Hepatocyte (in vitro differentiated cells): ENCODE measurements around the gene MICAL3. TPM values are rescaled to one million over a fixed set of nuclear protein-coding genes. Genes with fewer than 3 reads are reported as not detected.

Source experiments
- DNase-seq: peaks from one replicate; pipeline ENCODE4 v3.0.0-alpha.2; 2016; ENCODE audit warnings: low spot score
- H2AFZ ChIP-seq: fragments of 200-600 bp; sonication (generic); 2 replicates; pipeline ENCODE4 v1.6.0; 2016; ENCODE audit warnings: antibody characterized with exemption, mild to moderate bottlenecking
- H3K27ac ChIP-seq: fragments of 200-600 bp; sonication (generic); 2 replicates; pipeline ENCODE4 v1.5.1; 2016; ENCODE audit warnings: mild to moderate bottlenecking
- H3K27me3 ChIP-seq: fragments of 200-600 bp; sonication (generic); 2 replicates; pipeline ENCODE4 v1.6.1; 2016
- H3K36me3 ChIP-seq: fragments of 200-600 bp; sonication (generic); replicated peaks from 2 replicates; pipeline ENCODE4 v1.5.1; 2016; ENCODE audit warnings: low read depth; ENCODE audit not compliant: insufficient read depth
- H3K4me1 ChIP-seq: fragments of 200-600 bp; sonication (generic); 2 replicates; pipeline ENCODE4 v1.5.1; 2016; ENCODE audit warnings: mild to moderate bottlenecking, moderate library complexity; ENCODE audit not compliant: insufficient read depth
- H3K4me2 ChIP-seq: fragments of 200-600 bp; sonication (generic); 2 replicates; pipeline ENCODE4 v1.6.0; 2016
- H3K4me3 ChIP-seq: fragments of 200-600 bp; sonication (generic); 2 replicates; pipeline ENCODE4 v1.5.1; 2016; ENCODE audit warnings: mild to moderate bottlenecking
- H3K79me2 ChIP-seq: fragments of 200-600 bp; sonication (generic); 2 replicates; pipeline ENCODE4 v1.6.0; 2017; ENCODE audit warnings: mild to moderate bottlenecking
- H3K9me2 ChIP-seq: fragments of 200-600 bp; sonication (generic); replicated peaks from 2 replicates; pipeline ENCODE4 v1.6.0; 2017; ENCODE audit warnings: mild to moderate bottlenecking; ENCODE audit not compliant: insufficient read depth
- H3K9me3 ChIP-seq: fragments of 200-600 bp; sonication (generic); 2 replicates; pipeline ENCODE4 v1.5.1; 2016; ENCODE audit warnings: low read depth, mild to moderate bottlenecking
- H4K20me1 ChIP-seq: fragments of 200-600 bp; sonication (generic); 2 replicates; pipeline ENCODE4 v1.6.0; 2016; ENCODE audit warnings: mild to moderate bottlenecking; ENCODE audit not compliant: insufficient read depth, poor library complexity, severe bottlenecking
- EZH2 ChIP-seq: fragments of 200-600 bp; sonication (generic); IDR thresholded peaks from 2 replicates; pipeline ENCODE4 v1.6.1; 2016; ENCODE audit warnings: antibody characterized with exemption, mild to moderate bottlenecking, borderline replicate concordance
- EZH2phosphoT487 ChIP-seq: fragments of 200-600 bp; sonication (generic); IDR thresholded peaks from one replicate; pipeline ENCODE4 v1.6.1; 2018; ENCODE audit warnings: antibody characterized with exemption, mild to moderate bottlenecking, low read depth, moderate library complexity; ENCODE audit not compliant: unreplicated experiment, severe bottlenecking
- WGBS: methylation state at CpG from one replicate; pipeline ENCODE4 v1.1.6; 2016; ENCODE audit warnings: low lambda C conversion rate; ENCODE audit errors: missing lambda C conversion rate; 5-methylcytosine and 5-hydroxymethylcytosine counted together
- polyA plus RNA-seq: library from polyadenylated mRNA; unstranded; fragments of >200 nt; fragmentation: Nextera tagmentation; extraction: Ambion mirVana; gene quantifications from 2 replicates; pipeline ENCODE4 v1.2.1, GENCODE V29; 2016
- total RNA-seq: library from RNA; depleted of rRNA; stranded (reverse); fragments of >200 nt; gene quantifications from 2 replicates; pipeline ENCODE4 v1.2.3, GENCODE V29; 2014
- TF ChIP-seq, protein P1 (sequence below): fragments of 200-600 bp; sonication (generic); IDR thresholded peaks from 2 replicates; pipeline ENCODE4 v1.5.1; 2016; ENCODE audit warnings: antibody characterized with exemption, mild to moderate bottlenecking; ENCODE audit not compliant: poor library complexity

Gene MICAL3
- total and polyA plus RNA-seq, 2 experiments from 2014 or later, result 4.6 to 22.7 TPM

DNA sequence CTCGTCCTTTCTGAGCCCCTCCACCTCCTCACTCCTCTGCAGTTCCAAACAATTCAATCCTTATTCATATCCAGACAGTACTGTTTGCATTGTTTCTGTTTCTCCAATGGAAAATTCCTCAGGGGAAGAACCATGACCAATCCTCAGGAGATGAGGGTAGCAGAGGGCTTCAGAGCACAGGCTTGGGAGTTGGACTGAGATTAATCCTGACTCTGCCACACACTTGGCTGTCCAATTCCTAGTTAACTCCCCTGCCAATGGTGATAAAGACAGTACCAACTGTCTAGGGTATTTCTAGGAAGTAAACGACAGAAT, 58.0 kb downstream of the MICAL3 start:
- Histone ChIP-seq H4K20me1 (peaks cover 4% of the 10 kb centered on the region), H2AFZ (no peak overlapping the region), H3K79me2 (peaks cover 83% of the 10 kb centered on the region), H3K36me3 (no peaks in the 10 kb centered on the region), H3K9me3 (no peaks in the 10 kb centered on the region), H3K4me1 (peaks cover 7% of the 10 kb centered on the region), H3K9me2 (no peaks in the 10 kb centered on the region), H3K27ac (no peak overlapping the region), H3K4me2 (no peak overlapping the region), H3K27me3 (no peaks in the 10 kb centered on the region), H3K4me3 (no peak overlapping the region)
- TF ChIP-seq, protein P1, sequence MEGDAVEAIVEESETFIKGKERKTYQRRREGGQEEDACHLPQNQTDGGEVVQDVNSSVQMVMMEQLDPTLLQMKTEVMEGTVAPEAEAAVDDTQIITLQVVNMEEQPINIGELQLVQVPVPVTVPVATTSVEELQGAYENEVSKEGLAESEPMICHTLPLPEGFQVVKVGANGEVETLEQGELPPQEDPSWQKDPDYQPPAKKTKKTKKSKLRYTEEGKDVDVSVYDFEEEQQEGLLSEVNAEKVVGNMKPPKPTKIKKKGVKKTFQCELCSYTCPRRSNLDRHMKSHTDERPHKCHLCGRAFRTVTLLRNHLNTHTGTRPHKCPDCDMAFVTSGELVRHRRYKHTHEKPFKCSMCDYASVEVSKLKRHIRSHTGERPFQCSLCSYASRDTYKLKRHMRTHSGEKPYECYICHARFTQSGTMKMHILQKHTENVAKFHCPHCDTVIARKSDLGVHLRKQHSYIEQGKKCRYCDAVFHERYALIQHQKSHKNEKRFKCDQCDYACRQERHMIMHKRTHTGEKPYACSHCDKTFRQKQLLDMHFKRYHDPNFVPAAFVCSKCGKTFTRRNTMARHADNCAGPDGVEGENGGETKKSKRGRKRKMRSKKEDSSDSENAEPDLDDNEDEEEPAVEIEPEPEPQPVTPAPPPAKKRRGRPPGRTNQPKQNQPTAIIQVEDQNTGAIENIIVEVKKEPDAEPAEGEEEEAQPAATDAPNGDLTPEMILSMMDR, result no peak
- WGBS, result 92% methylated on average over 2 of the region's 2 CpGs
- DNase-seq, result no peak

DNA sequence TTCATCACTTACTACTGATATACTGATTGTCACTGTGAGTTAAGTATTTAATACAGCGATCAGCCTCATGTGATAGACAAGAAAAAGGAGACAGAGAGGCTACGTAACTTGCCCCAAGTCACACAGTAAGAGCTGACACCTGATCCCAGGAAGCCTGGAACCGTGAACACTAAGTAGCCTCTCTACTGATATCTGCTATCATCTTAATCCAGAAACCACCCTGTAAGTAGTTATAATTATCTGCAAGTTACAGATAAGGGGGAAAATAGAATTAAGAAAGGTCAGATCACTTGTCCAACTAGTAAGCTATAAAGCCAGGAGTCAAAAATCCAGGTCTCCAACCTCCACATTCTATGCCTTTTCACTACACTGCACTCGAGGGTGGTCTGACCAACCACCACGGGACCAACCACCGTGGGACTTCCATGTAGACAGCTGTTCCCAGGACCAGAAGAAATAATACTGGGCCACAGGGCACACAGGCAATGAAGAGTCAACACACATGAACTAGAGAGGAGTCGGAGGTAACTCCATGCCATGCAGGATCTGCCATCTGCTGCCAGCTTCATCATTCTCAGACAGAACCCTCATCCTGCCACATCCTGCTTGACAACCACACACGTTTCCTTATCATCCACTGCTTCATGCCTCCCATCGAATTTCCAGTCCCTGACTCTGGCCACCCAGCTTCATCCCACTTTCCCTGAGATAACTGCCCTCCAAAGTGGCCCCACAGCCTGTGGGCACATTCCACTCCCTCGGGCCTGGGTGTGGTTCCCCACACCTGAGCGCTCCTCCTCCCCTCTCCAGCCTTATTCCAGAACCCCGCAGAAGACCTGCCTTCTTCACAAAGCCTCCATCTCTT, 58.6 kb downstream of the MICAL3 start:
- Histone ChIP-seq H3K27me3 (no peaks in the 10 kb centered on the region), H3K27ac (no peak overlapping the region), H3K9me2 (no peaks in the 10 kb centered on the region), H3K4me3 (no peak overlapping the region), H3K79me2 (peaks cover 81% of the 10 kb centered on the region), H3K36me3 (no peaks in the 10 kb centered on the region), H3K9me3 (no peaks in the 10 kb centered on the region), H3K4me1 (peaks cover 7% of the 10 kb centered on the region), H3K4me2 (no peak overlapping the region), H4K20me1 (peaks cover 9% of the 10 kb centered on the region), H2AFZ (no peak overlapping the region)
- WGBS, result 77% methylated on average over 12 of the region's 12 CpGs
- no peak for TF ChIP-seq EZH2phosphoT487
- TF ChIP-seq EZH2, result no peak
- TF ChIP-seq, protein P1, result no peak
- no peak for DNase-seq

GRCh38 chr22:17964643-17965042, 59.7 kb downstream of the MICAL3 start:
- H3K9me3 ChIP-seq, result no peaks in the 10 kb centered on the region
- no peaks in the 10 kb centered on the region for H3K9me2 ChIP-seq
- H3K79me2 ChIP-seq, result peaks cover 80% of the 10 kb centered on the region
- H3K4me2 ChIP-seq, result no peak overlapping the region
- H3K4me3 ChIP-seq, result no peak overlapping the region
- H3K27me3 ChIP-seq, result no peaks in the 10 kb centered on the region
- TF ChIP-seq, protein P1, result no peak
- TF ChIP-seq EZH2 (no peak), EZH2phosphoT487 (no peak)
- no peak overlapping the region for H2AFZ ChIP-seq
- peaks cover 9% of the 10 kb centered on the region for H4K20me1 ChIP-seq
- H3K4me1 ChIP-seq, result no peaks in the 10 kb centered on the region
- 81% methylated on average over 10 of the region's 10 CpGs for WGBS
- H3K27ac ChIP-seq, result peak overlapping the region; percentile 49
- no peaks in the 10 kb centered on the region for H3K36me3 ChIP-seq
- DNase-seq, result no peak

DNA sequence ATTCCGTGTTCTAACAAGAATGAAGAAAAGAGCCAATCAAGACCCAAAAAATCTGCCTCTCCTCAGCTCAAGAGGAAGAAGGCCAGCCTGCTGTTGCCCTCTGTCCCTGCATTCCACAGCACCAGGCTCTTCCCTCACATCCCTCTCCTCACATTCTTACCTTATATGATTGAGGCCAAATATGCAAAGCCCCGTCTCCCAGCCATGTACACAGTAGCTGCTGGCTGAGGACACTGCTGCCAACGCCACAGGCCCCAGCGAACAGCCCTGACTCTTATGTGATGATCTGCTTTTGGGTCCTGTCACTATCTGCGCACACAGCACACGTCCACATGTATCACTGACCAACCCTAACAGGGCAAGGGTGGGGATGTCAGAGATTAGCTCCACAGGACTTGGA, 60.2 kb downstream of the MICAL3 start:
- no peaks in the 10 kb centered on the region for H3K27me3 ChIP-seq
- H2AFZ ChIP-seq, result no peak overlapping the region
- H3K36me3 ChIP-seq, result no peaks in the 10 kb centered on the region
- 59% methylated on average over 6 of the region's 6 CpGs for WGBS
- H3K4me3 ChIP-seq, result no peak overlapping the region
- TF ChIP-seq EZH2, result no peak
- H3K9me3 ChIP-seq, result no peaks in the 10 kb centered on the region
- peaks cover 82% of the 10 kb centered on the region for H3K79me2 ChIP-seq
- peaks cover 9% of the 10 kb centered on the region for H4K20me1 ChIP-seq
- no peaks in the 10 kb centered on the region for H3K4me1 ChIP-seq
- DNase-seq, result no peak
- no peak overlapping the region for H3K4me2 ChIP-seq
- no peaks in the 10 kb centered on the region for H3K9me2 ChIP-seq
- peak overlapping the region; percentile 4 for H3K27ac ChIP-seq
